Measurements from ENCODE around the gene AGXT.

DNA sequence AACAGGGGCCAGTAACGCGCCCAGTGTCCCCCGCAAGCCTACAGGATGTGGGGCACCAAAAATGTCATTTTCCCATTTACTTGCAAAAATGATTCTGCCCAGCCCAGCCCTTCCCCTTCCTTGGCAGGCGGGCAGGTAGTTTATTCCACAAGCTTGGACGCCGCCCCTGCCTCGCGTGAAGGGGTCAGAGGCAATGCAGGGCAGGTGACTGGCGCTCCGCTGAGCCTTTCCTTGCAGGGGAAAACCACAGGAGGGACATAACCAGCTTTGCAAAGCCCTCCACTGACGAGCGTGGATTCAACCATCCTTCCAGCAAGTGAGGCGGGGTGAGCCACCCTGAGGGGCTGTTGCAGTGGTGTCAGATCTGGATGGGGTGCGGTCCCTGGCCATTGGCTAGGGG lies 22.1 kb downstream of the AGXT start:
- TF ChIP-seq CTCF (IDR thresholded peaks at IDR 0.05; ENCODE audit: low read length) (no peak), EZH2 (IDR thresholded peaks at IDR 0.05; ENCODE audit: borderline replicate concordance, low read length) (no peak)

All from OCI-LY1 (cell line).